ENCODE data around the gene PXN. TPM values are rescaled to one million over a fixed set of nuclear protein-coding genes. Genes with fewer than 3 reads are reported as not detected.

The PXN gene
- total and polyA plus RNA-seq, 2 of the 13 experiments (the other 11 are each of a cell fraction or from before 2014, with no cell fraction given), result 13.6 to 14.2 TPM

- TF ChIP-seq ARID3A (IDR thresholded peaks at IDR 0.05; ENCODE audit: low read depth, low read length) (no peak), NCOA1 (CRISPR knock-in tag; IDR thresholded peaks at IDR 0.05) (no peak), ZBTB7B (CRISPR knock-in tag; IDR thresholded peaks at IDR 0.05) (0 out of 2 replicates have a peak, but pooled peaks have one; percentile 28), HNRNPLL (IDR thresholded peaks at IDR 0.05; ENCODE audit: low read depth, low read length, poor library complexity, severe bottlenecking) (no peak), MTA3 (CRISPR knock-in tag; IDR thresholded peaks at IDR 0.05) (no peak), ATF7-NPFF (CRISPR knock-in tag; IDR thresholded peaks at IDR 0.05; ENCODE audit: low read depth) (no peak), MIER2 (CRISPR knock-in tag; IDR thresholded peaks at IDR 0.05) (no peak), GATA4 (IDR thresholded peaks at IDR 0.05; ENCODE audit: borderline replicate concordance, low read depth) (no peak), PAXIP1 (CRISPR knock-in tag; conservative IDR thresholded peaks at IDR 0.05) (peak; percentile 84; the same call in 1 of the 2 replicates), NCOA2 (CRISPR knock-in tag; IDR thresholded peaks at IDR 0.05) (no peak), ZNF143 (CRISPR knock-in tag; IDR thresholded peaks at IDR 0.05) (no peak), CREM (IDR thresholded peaks at IDR 0.05) (peak; percentile 60; the same call in 1 of the 2 replicates), CREM (CRISPR knock-in tag; IDR thresholded peaks at IDR 0.05) (no peak), MBNL3 (CRISPR knock-in tag; conservative IDR thresholded peaks at IDR 0.05) (peak; percentile 83; the same call in 1 of the 2 replicates), ZNF343 (CRISPR knock-in tag; IDR thresholded peaks at IDR 0.05) (no peak), REL (CRISPR knock-in tag; conservative IDR thresholded peaks at IDR 0.05) (no peak), PRMT3 (CRISPR knock-in tag; IDR thresholded peaks at IDR 0.05; ENCODE audit: borderline replicate concordance, low read depth) (no peak), ZNF577 (CRISPR knock-in tag; IDR thresholded peaks at IDR 0.05; ENCODE audit: borderline replicate concordance, low read depth) (no peak), ZNF333 (CRISPR knock-in tag; IDR thresholded peaks at IDR 0.05; ENCODE audit: borderline replicate concordance) (no peak)
- TF ChIP-seq, protein P1, sequence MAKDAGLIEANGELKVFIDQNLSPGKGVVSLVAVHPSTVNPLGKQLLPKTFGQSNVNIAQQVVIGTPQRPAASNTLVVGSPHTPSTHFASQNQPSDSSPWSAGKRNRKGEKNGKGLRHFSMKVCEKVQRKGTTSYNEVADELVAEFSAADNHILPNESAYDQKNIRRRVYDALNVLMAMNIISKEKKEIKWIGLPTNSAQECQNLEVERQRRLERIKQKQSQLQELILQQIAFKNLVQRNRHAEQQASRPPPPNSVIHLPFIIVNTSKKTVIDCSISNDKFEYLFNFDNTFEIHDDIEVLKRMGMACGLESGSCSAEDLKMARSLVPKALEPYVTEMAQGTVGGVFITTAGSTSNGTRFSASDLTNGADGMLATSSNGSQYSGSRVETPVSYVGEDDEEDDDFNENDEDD (CRISPR knock-in tag; IDR thresholded peaks at IDR 0.05; ENCODE audit: borderline replicate concordance), result no peak
- TF ChIP-seq, protein P2, sequence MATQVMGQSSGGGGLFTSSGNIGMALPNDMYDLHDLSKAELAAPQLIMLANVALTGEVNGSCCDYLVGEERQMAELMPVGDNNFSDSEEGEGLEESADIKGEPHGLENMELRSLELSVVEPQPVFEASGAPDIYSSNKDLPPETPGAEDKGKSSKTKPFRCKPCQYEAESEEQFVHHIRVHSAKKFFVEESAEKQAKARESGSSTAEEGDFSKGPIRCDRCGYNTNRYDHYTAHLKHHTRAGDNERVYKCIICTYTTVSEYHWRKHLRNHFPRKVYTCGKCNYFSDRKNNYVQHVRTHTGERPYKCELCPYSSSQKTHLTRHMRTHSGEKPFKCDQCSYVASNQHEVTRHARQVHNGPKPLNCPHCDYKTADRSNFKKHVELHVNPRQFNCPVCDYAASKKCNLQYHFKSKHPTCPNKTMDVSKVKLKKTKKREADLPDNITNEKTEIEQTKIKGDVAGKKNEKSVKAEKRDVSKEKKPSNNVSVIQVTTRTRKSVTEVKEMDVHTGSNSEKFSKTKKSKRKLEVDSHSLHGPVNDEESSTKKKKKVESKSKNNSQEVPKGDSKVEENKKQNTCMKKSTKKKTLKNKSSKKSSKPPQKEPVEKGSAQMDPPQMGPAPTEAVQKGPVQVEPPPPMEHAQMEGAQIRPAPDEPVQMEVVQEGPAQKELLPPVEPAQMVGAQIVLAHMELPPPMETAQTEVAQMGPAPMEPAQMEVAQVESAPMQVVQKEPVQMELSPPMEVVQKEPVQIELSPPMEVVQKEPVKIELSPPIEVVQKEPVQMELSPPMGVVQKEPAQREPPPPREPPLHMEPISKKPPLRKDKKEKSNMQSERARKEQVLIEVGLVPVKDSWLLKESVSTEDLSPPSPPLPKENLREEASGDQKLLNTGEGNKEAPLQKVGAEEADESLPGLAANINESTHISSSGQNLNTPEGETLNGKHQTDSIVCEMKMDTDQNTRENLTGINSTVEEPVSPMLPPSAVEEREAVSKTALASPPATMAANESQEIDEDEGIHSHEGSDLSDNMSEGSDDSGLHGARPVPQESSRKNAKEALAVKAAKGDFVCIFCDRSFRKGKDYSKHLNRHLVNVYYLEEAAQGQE (IDR thresholded peaks at IDR 0.05; ENCODE audit: borderline replicate concordance in 1 of 2, low read depth in 1 of 2, low read length in 2 of 2), result no peak
These were observed 37.6 kb downstream of the PXN start (continued) for GRCh38 chr12:120228041-120228290.

All from HepG2 (cell line).